HG02763 (cell line): ENCODE data around the gene SERPINB3.
"Not testable (repeated sequence)": the region's sequence is repeated elsewhere in the genome, so short reads cannot be mapped to it uniquely, and the experiment has no call there.

Source experiments
- ATAC-seq: cut with Tn5 transposase; IDR thresholded peaks from one replicate; pipeline ENCODE4 v1.9.1; 2021; ENCODE audit warnings: mild to moderate bottlenecking, moderate library complexity; ENCODE audit not compliant: unreplicated experiment

The SERPINB3 gene

DNA sequence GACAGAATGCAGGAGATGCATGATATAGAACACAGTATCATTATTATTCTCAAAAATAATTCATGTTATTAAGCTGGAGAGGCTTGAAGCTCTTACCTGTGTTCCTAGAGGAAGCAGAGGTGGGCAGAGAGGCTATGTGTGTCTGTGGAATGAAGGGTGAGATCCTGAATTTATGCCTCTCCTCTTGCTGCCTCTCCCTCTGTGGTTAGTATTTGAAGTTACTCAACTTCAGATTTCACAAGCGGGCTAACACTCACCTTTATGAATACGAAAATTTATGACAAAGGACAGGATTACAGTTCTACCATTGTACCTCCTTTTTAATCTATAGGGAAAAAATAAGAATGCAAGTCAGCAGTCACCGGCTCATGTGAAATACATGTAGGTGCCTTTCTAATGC, at the start of gene SERPINB3:
Gene SERPINB3, minus strand, starts transcription at position 144 of the 400 bp plus-strand sequence. CDS start 677 bp downstream, outside the sequence.
- ATAC-seq, result not testable (repeated sequence)

DNA sequence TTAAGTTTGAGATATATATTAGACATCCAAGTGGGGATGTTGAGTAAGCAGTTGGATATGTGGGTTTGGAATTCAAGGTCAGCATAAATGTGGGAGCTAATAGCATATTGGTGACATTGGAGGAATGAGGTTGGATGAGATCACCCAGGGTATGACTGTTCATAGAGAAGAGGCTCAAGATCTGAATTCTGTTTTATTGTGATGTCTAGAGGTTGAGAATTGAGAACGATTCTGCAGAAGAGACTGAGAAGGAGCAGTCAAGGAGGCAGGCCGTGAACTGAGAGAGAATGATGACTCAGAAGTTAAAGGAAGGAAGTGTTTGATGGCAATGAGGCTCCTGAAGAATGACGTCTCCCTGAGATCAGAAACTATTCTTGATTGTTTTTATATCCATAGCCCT, 47.0 kb upstream of the SERPINB3 start:
- ATAC-seq, result no peak

DNA sequence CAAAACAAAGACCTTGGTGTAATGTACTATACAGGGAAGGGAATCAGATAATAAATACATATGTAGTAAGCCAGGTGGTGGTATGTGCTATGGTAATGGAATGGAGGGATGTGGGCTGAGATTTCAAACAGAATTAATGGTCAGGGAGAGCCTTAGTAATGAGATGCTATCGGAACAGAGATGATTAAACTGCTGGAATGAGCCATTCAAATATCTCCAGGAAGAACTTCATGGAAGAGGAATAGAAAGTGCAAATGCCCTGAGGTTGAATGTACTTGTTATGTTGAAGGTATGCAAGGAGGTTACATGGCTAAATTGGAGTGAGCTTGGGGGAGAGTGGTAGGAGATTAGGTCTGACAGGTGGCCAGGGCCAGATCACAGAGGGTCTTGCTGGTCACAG, 46.1 kb upstream of the SERPINB3 start:
- ATAC-seq, result no peak

DNA sequence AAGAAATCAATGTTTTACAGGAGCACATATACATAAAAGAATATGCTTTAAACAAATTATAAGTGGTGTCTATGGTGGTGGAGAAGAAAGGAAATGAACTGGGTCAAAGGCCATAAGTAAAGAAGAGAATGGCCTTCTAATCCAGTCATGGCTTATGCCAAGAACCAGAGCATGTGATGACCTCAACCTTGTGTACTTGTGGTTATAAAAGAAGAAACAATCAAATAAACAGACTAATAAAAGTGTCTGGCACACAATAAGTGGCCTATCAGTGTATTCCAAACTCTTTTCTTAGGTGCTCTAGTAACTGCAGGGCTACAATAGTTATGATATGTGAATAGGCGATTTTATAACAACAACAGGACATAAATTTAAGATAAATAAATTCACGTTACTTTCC, 43.7 kb upstream of the SERPINB3 start:
- no peak for ATAC-seq

DNA sequence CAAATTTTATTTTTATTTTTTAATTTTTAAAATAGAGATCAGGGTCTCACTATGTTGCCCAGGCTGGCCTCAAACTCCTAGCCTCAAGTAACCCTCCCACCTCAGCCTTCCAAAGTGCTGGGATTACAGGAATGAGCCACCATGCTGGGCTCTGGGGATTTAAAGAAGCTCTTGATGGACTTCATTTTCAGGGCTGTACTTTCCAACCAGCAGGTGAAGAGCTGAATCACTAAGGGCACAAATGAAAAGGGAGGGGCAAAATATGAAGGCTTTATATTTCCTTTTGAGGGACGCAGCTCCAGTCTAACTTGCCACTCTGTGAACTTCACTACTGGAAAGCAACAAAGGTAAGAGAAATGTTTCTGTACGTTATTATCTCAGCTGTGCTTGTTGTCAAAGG, 41.0 kb upstream of the SERPINB3 start, which contains the start of gene SERPINB11:
Gene SERPINB11, plus strand, starts transcription at position 301 of the 400 bp plus-strand sequence. CDS start 7,234 bp downstream, outside the sequence.
- no peak for ATAC-seq

DNA sequence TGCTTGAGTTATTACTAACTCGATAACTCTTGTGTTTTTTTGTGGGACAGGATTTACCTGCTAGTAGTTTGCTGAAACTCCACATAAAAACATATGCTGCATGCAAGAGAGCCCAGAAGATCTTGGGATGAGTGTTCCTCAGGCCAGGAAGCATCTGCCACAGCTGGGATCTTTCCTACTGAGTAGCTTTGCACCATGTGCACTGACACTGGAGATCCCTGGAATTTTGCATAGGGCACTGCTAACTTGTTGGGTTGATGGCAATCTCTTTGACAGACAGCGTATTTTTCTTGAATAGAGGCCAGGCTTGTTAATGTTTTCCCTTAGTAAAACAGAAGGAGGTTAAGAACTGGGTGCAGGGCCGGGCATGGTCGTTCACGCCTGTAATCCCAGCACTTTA, 40.3 kb upstream of the SERPINB3 start:
- no peak for ATAC-seq

DNA sequence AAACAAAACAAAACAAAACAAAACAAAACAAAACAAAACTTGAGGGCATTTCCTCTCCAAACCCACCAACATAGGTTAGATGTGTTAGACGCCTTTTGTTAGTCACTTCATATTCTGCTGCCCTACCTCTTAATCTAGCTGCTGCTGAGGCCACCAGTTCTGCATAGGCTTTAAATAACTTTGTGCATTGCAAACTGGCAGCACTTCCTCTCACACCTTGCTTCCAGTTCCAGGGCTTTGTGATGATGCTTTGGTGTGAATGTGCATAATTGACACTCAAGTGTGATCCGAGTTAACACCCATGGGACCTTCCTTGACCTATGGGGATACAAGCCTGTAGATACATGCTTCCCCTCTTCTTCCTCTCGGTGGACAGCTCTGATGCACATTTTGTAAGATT, 38.8 kb upstream of the SERPINB3 start:
- ATAC-seq, result no peak

DNA sequence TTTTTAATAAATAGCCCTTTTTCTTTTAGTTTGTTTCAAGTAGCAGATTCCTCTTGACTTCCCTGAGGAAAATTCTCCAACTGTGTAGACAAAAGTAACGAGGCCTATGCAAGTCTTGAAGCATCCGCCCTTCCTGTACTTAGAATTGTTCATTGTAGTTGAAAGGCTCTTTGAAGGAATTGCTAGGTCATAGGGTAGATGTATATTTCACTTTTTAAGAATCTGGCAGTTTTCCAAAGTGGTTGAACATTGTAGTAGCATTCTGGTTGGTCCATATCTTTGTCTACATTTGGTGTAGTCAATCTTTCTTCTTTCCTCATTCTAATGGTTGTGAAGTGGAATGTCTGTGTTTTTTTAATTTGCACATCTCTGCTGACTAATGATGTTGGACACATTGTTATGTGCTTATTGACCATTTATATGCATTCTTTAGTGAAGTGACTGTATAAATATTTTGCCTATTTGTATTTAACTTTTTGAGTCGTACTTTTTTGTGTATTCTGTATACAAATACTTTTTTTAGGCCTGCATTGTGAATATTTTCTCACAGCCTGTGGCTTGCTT, 35.5 kb upstream of the SERPINB3 start:
- no peak for ATAC-seq

DNA sequence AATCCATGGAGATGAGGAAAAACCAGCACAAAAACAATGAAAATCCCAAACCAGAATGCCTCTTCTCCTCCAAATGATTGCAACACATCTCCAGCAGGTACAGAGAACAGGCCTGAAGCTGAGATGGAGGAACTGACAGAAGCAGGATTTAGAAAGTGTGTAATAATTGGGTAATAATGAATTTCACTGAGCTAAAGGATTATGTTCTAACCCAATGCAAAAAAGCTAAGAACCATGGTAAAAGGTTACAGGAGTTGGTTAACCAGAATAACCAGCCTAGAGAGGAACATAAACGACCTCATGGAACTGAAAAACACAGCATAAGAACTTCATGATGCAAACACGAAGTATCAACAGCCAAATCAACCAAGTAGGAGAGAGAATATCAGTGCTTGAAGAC, 27.4 kb upstream of the SERPINB3 start:
- no peak for ATAC-seq

DNA sequence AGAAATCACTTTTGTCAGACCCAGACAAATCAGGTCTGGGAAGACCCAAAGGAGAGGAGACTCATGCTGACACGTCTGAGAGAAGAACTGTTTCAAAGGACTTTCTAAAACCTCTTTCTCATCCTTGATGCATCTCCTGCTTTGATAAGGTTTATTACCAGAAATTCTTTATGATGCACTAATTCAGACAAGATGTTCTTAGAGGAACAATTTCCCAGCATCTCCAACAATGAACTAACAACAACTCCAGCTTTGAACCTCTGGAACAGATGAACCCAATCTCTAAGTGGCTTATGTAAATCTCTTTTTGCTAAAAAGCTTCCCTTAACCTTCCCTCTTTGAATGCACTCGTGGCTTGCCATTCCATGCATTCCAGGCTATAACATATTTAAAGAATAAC, 25.2 kb upstream of the SERPINB3 start:
- no peak for ATAC-seq

DNA sequence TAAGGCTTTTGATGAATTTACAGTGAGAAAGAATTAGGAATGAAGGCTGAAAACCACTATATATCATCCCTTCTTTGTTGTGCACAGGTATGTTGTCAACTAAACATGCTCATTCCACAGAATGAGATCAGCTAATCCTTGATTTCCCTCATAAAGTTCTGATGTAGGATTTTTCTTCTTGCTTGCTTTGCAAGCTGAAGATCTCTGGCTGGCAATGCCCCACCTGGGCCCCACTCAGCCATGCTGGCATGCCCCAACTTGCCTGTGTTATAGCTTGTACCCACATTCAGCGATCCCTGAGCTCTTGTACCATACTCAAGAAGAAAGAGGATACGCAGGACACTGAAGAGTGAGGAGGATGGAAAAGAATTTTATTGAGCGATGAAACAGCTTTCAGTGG, 23.0 kb upstream of the SERPINB3 start:
- no peak for ATAC-seq

DNA sequence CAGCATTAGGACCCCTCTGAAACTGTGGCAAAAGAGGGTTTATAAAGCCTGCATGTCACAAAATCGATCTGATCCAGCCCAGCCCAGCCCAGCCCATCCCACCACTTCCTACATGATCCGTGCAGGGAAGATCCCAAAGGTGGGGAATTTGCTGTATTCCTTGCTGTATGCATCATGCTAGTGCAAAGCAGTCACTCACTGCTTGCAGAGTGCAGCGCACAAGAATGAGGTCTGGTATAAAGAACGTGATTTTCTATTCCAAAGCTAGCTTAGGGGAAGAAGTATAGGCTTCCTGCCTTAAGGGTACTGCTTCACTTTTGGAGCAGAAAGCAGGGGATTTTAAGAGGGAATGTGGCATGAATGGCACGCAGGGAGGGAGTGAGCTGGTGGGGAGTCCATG, 22.2 kb upstream of the SERPINB3 start:
- no peak for ATAC-seq

DNA sequence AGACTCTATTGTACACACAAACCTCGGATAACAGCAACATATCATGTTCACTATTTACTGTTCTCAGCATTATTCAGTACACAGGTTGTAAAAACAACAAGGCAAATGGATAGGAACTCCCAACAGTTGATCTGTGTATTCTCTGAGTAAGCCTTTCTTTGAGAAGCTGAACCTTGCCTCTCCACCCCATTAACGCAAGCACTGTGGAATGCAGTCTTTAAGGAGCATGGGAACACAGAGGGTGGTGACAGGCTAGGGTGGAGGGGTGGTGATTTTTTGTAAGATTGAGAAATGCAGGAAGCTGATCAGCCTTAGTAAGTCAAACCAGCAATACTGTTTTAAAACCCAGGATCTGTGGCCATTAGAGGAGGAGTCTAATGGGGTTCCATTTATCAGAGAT, 21.5 kb upstream of the SERPINB3 start:
- no peak for ATAC-seq

DNA sequence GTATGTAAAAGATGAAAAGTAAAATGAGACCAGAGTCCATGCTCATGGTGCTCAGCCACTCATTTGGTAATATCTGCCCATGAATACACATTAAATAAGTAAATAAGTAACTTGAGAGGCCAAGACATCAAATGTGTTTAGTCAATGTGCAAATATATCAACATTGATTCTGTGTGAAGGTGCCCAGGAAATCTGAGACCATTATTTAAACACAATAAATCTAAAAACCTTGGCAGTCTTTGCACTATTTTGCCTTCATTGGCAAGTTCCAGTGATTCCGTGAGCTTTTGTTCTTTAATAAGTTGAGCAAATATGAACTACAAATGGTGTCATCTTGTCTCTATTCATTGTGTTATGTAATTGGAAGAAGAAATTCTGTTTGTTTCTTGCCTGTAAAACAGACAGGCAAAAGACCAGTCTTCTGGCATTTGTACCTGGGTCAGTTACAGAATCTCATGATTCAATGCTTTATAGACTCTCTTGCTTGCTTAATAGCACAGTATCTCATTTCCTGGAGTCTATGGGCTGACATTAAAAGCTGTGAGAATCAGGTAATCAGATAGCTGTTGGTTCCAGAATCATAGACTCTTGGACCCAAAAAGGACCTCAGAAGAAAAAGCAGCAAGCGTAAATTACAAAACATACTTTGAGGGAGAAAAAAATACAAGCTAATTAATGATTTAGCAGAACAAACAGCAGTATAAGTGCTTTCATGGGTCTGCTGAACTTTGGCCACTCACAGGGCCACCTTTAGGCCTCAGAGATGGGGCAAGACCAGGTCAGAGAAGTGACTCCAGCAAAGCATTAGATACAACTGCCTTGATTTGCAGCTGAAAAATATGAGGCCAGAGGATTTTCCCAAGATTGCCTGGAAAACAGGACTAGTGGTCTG, 20.0 kb upstream of the SERPINB3 start:
- no peak for ATAC-seq

DNA sequence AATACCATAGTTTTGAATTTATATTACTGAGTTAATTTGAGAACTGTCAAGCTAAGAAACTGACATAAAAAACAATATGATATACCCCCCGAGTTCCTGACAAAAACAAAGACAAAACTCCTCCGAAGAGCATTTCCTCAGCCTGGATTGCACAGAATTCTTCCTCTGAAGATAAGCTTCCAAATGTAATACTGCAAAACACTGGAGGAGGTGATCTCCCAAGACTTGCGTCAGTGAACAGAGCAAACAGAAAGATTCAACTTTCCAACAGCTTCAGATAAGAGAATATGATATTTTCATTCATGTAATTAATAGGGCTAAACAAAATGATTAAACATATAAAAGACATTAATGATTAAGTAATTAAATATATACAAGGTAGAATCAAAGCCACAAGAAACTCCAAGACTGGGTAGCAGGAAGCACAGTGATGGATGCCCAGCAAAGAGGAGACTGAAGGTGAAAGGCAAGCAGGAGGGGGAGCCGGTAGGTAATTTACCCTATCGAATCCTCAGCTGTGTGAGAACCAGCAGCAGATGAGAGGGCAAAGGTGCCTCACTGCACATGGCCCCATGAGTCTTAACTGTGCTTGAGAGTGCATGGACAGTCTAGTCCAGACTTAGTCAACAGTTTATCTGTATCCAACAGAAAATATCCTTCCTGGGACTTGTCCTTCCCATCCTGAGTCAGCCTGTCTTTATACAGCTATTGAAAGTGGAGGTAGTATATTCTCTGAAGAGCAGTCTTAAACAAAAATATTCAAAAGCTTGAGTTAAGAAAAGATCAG, 18.3 kb upstream of the SERPINB3 start:
- ATAC-seq, result no peak

DNA sequence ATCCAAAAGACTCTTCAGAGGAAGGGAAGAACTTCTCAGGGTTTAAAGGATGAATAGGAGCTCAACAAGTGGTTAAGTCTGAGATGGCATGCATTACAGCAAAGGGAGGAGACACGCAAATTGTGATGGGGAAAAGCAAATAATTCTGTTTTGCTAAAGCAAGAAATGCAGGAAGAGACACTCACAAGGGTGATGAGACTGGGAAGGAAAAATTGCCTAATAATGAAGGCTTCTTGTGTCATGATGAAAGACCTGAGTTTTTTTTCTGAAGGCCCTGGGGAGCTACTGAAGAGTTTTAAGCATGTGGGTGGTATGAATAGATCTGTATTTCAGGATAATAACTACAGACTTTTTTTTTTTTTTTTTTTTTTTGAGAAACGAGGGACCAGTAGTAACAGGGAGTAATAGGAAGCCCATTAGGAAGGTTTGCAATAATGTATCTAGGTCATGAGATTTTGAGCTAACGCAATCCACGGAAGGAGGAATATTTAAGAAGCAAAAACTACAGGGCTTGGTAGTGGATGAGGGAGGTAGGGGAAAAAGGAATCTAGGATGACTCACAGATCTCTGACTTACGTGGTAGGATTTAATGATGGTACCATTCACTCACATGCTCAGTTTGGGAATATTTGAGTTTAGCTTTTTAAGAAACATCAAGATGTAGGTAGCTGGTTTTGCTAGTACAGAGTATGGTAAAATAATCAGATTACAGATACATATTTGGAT, 16.0 kb upstream of the SERPINB3 start:
- no peak for ATAC-seq

DNA sequence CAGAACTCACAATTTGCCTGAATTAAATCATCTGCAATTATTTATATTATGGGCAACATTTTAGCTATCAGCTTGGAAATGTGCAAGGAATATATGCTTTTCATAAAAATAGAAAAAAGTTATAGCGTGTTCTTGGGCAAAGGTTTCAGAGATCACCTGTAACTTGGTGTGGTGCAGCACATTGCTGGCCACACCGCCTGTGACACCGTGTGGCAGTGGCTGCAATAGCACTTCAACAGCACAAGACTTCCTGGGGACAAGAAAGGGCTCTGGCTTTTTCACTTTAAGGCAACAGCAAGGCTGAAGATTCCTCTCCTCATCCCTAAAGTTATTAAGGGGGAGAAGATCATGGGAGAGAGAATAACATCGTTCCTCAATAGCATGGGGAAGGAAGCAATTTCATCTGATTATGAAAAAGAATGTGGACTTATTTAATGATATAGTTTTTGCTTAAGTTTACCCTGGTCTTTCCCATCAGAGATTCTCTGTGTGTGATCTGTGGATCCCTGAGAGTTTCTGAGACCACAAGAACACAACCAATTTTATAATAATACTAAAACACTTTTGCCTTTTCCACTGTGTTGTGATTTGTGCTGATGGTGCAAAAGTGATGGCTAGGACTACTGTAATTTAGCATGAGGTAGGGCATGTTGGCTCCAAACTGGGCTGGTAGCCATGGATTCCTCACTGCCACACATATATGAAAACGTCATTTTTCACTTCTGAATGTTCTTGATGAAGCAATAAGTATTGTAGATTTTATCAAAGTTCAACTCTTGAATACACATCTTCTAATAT, 15.0 kb upstream of the SERPINB3 start:
- ATAC-seq, result no peak

DNA sequence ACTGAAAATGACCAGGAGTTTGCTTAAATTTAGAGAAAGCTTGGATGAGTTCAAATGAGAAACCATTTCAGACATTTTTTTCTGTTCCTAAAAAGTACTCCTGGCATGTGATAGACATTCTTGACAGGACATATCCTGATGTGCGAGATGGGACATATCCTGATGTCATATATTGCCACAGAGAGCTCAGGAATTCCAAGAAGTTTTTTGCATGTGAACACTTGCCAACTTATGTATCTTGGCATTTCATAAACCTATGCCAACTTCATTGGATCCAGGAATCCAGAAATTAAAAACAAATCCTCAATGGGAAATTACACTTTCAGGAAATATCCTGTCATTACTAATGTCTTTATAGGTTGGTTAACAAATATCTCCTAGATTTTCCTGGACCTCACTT, 2.9 kb upstream of the SERPINB3 start:
- no peak for ATAC-seq

DNA sequence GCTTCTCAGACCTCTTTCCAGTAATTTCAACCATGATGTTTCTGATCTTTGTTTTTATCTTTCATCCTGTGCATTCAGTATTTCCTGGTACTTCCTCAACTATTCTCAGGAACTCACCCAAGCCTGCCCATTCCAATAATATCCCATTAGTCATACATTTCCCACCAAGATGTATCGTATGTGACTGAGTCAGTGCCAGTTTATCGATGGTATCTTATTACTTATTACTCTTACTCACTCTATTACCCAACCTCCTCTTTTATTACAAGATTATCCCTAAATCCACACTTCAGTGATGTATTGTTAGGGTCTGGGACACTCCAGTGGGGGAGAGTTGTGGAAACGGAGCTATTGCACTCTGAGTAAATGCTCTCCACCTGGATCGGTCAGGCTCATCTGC, 2.8 kb downstream of the SERPINB3 start:
- not testable (repeated sequence) for ATAC-seq

DNA sequence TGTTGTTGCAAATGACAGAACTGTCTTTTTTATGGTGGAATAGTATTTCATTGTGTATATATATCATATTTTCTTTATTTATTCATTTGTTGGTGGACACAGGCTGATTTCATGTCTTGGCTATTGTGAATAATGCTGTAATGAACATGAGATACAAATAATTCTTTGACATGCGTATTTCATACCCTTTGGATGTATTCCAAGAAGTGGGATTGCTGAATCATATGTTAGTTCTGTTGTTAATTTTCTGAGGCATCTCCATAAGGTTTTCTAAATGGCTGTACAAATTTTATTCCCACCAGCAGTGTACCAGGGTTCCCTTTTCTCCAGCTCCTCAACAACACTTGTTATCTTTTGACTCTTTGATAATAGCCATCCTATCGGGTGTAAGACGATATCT, 11.4 kb downstream of the SERPINB3 start:
- not testable (repeated sequence) for ATAC-seq
